ENCODE results near the gene NAALADL1.

NAALADL1 gene

DNA sequence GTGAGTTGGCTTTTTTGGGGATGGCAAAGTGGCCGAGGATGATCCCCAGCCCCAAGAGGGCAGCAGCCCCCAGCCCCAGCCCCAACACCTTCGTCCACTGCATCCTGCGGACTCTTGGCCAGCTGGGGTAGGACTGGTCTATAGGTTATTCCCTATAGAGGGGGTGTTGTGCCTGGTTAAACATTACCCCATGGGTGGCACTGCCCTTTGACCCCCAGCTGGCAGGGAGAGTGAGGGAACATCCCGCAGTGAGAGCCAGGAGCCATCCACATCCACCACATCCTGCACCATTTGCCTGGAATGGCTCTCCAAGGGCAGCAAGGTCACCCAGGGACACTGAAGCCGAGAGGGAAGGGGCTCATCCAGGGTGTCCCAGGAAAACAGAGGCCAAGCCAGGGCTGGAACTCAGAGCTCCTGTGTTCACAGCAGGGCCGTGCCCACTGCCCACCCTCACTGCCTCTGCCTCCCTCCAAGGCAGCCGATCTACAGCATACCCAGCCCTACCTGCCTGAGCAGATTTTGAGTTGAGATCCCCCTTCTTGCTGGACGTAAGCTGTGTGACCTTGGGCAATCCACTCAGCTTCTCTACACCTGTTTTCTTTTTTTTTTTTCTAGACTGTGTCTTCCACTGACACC is at the start of gene NAALADL1:
Gene NAALADL1 (minus strand): TSS at position 135 of the 636 bp plus-strand sequence. CDS start 32 bp downstream, at position 103.
- DNase-seq, result no peak

DNA sequence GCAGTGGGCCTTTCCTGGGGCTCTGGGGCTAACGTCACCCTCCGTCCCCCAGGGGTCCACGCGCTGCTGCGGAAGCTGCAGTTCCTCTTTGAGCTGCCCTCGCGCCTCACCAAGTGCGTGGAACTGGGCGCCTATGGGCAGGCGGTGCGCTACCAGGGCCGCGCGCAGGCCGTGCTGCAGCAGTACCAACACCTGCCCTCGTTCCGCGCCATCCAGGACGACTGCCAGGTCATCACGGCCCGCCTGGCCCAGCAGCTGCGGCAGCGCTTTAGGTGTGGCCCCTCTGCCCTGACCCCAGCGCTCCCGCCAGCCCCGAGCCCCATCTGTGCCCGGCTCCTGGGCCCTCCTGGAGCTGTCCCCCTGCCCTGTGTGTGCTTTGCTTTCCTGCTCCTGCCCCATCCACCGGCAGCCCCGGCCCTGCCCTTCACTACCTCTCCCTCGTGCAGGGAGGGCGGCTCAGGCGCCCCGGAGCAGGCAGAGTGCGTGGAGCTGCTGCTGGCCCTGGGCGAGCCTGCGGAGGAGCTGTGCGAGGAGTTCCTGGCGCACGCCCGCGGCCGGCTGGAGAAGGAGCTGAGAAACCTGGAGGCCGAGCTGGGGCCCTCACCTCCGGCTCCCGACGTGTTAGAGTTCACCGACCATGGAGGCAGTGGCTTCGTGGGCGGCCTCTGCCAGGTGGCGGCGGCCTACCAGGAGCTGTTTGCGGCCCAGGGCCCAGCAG is 49.6 kb upstream of the NAALADL1 start:
- no peak for DNase-seq

DNA sequence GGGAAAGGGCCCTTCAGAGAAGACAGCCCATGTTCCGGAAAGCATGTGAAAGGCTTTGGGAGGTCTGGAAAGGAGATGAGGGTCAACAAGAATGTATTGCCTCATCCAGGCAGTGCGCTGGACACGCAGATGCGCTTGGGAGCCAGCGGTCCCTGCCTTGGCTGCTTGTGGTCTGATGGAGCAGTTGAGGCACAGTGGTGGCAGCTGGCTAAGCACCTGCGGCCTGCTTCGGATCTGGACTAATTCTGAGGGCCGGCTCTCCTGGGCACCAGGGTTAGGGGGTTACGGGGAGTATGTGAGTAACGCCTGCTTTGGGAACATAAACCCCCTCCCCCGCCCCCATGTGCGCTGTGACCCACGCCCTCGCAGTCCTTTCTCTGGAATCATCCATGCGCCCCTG is 48.7 kb upstream of the NAALADL1 start:
- no peak for DNase-seq

DNA sequence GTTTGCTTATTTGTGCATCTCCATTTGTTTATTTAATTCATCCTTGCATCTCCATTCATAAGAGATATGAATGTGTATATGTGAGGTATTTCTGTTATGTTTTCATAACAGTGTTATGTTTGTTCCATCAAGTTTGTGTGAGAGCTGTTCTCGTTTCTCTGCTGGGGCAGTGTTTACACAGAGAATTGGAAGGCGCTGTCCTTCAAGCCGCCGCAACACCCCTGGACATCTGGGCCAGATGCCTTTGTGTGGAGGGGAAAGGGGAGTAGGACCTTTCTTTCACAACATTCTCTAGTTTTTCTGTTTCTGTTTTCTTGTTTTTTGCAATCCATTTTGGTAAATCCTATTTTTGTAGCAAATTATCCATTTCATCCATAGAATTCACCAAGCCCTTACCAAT is 46.3 kb upstream of the NAALADL1 start:
- no peak for DNase-seq

DNA sequence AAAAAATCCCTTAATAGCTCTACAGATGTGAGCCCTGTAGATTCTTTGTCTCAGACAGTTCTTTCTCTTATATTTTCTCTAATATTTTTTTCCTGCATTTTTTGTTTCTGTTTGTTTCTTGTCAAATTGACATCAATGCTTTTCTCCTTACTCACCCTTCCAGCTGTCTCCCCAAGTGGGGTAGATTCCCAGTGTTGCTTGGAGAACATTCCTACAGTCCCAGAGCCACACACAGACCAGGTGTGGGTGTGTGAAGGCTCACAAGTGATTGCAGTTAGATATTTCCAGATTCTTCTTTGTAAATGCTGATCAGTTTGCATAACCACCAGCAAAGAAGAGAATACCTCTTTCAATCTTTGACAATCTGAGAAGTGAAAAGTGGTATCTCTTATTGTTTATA is 45.1 kb upstream of the NAALADL1 start:
- no peak for DNase-seq

DNA sequence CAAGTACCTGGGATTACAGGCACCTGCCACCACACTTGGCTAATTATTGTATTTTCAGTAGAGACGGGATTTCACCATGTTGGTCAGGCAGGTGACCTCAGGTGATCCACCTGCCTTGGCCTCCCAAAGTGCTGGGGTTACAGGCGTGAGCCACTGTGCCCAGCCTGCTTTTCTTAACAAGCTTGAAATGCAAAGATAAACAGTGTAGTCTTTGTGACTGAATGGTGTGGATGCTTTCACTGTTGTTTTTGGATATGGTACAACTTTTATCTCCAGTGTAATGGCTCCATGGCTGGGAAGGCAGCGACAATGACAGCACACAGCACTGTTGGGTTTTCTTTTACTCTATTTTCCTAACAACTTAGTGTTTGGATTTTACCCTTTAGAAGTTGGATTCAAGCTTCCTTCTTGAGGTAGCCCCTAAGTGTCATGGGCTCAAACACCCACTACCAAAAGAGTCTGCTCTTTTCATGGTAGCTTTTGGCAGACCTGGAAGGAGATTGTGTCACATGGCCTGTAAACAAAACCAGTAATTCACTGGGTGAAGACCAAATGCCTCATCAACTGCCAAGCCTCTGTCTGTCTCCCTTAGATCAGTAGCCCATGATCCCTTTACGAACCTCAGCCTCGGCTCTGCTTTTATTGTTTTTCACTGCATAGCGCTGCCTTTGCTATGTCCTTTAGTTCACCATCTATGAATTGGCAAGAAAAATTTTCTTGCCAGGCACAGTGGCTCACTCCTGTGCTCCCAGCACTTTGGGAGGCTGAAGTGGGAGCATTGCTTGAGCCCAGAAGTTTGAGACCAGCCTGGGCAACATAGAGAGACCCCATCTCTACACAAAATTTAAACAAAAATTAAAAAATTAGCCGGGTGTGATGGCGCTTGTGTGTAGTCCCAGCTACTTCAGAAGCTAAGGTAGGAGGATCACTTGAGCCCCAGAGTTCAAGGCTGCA is 44.1 kb upstream of the NAALADL1 start:
- no peak for DNase-seq

- no peak for DNase-seq
Measured at GRCh38 chr11:65100674-65101350, 42.5 kb upstream of the NAALADL1 start.

- no peak for DNase-seq
Measured at GRCh38 chr11:65096926-65097325, 38.6 kb upstream of the NAALADL1 start.

DNA sequence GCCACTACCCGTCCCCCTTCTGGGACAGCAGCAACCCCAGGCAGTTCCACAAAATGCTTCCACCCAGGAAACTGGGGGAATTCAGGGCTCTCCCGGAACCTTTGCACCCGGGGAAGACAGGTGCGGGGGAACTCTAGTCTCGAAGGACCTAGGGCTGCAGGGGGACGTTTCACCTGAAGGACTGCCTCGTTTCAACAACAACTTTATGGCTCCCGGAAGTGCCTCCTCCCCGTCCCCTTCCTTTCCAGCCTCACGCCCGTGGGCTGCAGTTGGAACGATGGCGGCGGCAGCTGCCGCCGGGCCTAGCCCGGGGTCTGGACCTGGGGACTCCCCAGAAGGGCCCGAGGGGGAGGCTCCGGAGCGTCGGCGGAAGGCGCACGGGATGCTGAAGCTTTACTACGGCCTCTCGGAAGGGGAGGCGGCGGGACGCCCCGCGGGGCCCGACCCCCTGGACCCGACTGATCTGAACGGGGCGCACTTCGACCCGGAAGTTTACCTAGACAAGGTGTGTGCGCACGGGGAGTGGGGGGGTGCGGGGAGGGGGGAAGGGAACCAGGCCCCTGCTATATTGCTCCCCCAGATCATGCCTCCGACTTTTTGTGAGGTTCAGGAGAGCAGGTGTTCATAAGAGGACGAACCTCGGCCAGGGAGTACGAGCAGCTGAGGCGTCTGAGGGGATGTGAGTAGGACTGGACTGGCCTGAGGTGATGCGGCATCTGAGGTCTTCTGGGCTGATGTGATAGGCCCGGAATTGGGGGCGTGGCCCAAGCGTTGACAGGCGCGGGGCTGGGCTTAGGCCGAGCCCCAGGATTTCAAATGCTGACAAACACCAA is 37.8 kb upstream of the NAALADL1 start, which contains the start of gene VPS51:
Gene VPS51 (plus strand): TSS at position 241 of the 833 bp plus-strand sequence. CDS start 37 bp downstream, at position 278.
- peak; percentile 79 to 82 for DNase-seq

GRCh38 chr11:65095427-65095826 is 37.1 kb upstream of the NAALADL1 start:
- no peak for DNase-seq

DNA sequence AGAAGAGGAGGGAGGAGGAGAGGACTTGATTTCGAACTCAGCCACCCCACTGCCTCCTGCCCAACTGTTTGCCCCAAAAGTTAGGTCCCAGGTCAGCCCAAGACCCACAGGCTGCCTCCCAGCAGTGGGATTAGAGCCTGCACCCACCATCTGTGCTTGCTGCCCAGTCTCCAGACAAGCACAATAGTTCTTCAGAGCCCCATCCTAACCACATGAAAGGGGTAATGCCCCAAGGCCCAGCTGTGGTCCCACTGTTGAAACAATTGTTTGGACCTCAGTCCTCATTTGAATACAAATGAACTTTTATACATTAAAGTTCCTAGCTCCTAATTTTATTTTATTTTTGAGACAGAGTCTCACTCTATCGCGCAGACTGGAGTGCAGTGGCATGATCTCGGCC is 32.3 kb upstream of the NAALADL1 start:
- no peak for DNase-seq

DNA sequence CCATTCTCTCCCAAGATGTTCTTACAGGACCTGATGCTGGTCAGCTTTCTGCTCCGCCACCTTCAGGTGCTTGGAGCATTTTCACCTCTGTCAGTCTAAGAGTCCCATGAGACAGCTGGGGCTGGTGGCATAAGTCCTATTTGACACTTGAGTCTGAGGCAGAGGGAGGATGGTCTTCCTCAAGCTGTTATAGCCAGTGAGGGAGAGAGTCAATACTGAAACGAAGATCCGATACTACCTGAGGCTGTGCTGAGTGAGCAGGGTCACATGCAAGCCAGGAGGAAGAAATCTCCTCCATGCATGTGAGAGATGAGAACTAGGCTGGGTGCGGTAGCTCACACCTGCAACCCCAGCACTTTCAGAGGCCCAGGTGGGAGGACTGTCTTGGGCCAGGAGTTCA is 31.3 kb upstream of the NAALADL1 start:
- no peak for DNase-seq

- DNase-seq, result no peak
Measured at GRCh38 chr11:65087827-65088226, 29.5 kb upstream of the NAALADL1 start.

DNA sequence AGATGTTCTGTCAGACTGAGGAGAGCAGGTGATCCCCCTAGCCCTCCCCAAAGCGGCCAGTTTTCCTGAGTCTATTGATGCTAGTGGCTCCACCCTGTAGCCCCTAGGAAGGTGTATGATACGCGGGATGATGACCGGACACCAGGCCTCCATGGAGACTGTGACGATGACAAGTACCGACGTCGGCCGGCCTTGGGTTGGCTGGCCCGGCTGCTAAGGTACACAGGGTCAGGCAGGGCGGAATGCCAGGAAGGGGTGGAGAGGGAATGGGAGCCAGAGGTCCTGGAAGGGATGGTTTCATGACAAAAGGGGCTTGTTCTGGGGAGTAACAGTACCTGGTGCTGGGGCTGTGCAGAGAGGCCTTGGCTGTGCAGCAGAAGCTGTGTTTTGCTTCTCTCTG is 28.9 kb upstream of the NAALADL1 start:
- no peak for DNase-seq

DNA sequence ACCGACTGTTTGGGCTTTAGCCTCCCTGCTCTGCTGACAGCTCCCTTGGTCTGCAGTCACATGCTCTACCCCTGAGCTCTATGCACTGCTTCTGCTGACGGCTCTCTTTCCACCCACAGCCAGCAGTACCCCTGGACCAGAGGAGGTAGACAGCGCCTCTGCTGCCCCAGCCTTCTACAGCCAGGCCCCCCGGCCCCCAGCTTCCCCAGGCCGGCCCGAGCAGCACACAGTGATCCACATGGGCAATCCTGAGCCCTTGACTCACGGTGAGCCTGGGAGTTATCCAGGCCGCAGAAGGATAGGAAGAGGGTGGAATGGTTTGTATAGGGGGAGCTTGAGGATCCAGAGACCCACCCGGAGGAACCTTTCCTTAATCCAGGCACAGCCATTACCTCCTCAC is 28.5 kb upstream of the NAALADL1 start:
- DNase-seq, result no peak

DNA sequence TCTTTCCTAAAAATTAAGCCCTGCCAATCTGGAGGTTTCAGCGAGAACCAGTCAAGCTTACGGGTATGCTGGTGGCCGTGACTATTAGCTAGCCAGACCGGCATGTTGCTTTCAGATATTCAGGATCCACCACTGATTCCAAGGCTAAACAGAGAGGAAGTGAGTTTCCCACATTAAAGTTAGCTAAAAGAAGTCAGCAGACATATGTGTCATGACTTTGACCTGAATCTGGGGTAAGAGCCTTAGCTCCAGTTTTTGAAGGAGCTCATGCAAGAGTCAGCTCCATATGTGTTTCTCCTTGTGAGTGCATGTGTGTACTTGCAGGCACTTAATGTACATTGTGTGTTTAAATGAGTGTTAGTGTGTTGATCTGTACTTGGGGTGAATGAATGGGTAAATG is 27.1 kb upstream of the NAALADL1 start:
- no peak for DNase-seq

- DNase-seq, result no peak
Measured at GRCh38 chr11:65084598-65085375, 26.4 kb upstream of the NAALADL1 start.

GRCh38 chr11:65083834-65084597 is 25.7 kb upstream of the NAALADL1 start, which contains the start of the genes CDCA5 and ZFPL1:
Gene CDCA5 (minus strand): TSS chr11:65084040. CDS start chr11:65083978, 62 bp downstream.
Gene ZFPL1 (plus strand): TSS chr11:65084222. CDS start chr11:65084699, 477 bp downstream.
- peak; percentile 92 for DNase-seq

GRCh38 chr11:65083134-65083833 is 24.9 kb upstream of the NAALADL1 start:
- DNase-seq, result no peak
